Activated CD8-positive, alpha-beta memory T cell treated with anti-CD3 and anti-CD28 coated beads, Interleukin-2, amount 10 ng/mL, durations not matched to agents 7 days and 5 days (primary cell): Measurements from ENCODE around the gene ENTHD1. TPM values are rescaled to one million over a fixed set of nuclear protein-coding genes. Genes with fewer than 3 reads are reported as not detected.
"Not testable (repeated sequence)": the region's sequence is repeated elsewhere in the genome, so short reads cannot be mapped to it uniquely, and the experiment has no call there.

Experiments
- ATAC-seq: fragments of 150-1000 bp; cut with Tn5 transposase; one replicate; pipeline ENCODE4 v1.10.0; 2021; ENCODE audit warnings: moderate library complexity
- CTCF ChIA-PET: fragments of 350-600 bp; sonication (Branson Sonifier 250); formaldehyde crosslinking; loops from one replicate; lab custom pipeline; 2021; ENCODE audit warnings: antibody characterized with exemption; lab: Charles Lee
- DNase-seq: peaks from one replicate; pipeline ENCODE4 v3.0.0-alpha.2; 2020
- H3K27ac Mint-ChIP-seq: one replicate; pipeline ENCODE4 v1.8.0; 2021; ENCODE audit warnings: mild to moderate bottlenecking, mixed read lengths
- H3K27me3 Mint-ChIP-seq: one replicate; pipeline ENCODE4 v1.8.0; 2021; ENCODE audit warnings: mixed read lengths
- H3K36me3 Mint-ChIP-seq: one replicate; pipeline ENCODE4 v1.8.0; 2021; ENCODE audit warnings: mild to moderate bottlenecking, mixed read lengths
- H3K4me1 Mint-ChIP-seq: one replicate; pipeline ENCODE4 v1.8.0; 2021; ENCODE audit warnings: mixed read lengths
- H3K4me3 Mint-ChIP-seq: one replicate; pipeline ENCODE4 v1.8.0; 2021; ENCODE audit warnings: mild to moderate bottlenecking, moderate library complexity, mixed read lengths
- H3K9me3 Mint-ChIP-seq: one replicate; pipeline ENCODE4 v1.8.0; 2022; ENCODE audit warnings: low read depth, mixed read lengths
- total RNA-seq, 2 experiments: library from RNA; stranded (reverse); gene quantifications; one replicate each; pipeline ENCODE4 v1.2.3, GENCODE V29; 2021

Gene ENTHD1
- total RNA-seq, 2 experiments from 2014 or later: 0.21 to 0.41 TPM

DNA sequence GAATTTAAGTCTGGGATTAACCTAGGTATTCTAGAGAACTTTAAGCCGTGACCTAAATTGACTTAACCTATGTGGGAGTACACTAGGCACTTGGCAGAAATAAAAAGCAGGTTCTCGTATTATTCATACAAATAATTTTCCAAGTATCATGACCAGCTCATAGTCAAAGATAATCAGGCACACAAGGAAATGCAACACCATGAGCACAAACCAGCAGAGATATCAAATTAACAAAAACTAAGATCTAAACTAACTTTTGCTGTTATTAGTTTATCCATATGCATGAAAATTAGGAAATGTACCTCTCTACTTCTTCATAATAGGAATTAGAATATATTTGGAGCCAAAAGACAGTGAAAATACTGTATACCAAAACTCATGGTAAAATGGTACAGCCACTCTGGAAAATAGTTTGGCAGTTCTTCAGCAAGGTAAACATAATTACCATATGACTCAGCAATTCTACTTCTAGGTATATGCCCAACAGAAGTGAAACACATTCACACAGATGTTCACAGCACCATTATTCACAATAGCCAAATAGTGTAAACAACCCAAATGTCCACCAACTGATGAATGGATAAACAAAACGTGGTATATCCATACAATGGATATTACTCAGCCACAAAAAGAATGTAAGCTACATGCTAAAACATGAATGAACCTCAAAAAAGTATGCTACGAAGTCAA is 154.1 kb downstream of the ENTHD1 start:
- H3K36me3 Mint-ChIP-seq: peaks cover 8% of the 10 kb centered on the region
- H3K4me1 Mint-ChIP-seq: peaks cover 8% of the 10 kb centered on the region
- peaks cover 26% of the 10 kb centered on the region for H3K27me3 Mint-ChIP-seq
- DNase-seq (no peak), ATAC-seq (no peak)
- no peak overlapping the region for H3K27ac Mint-ChIP-seq
- H3K4me3 Mint-ChIP-seq: no peak overlapping the region
- H3K9me3 Mint-ChIP-seq: peaks cover 4% of the 10 kb centered on the region
- CTCF ChIA-PET: interaction anchor here (0.6 kb wide), 1 partner anchor 131 kb away, joined by 4 read pairs; no protein-coding TSS in a partner anchor

DNA sequence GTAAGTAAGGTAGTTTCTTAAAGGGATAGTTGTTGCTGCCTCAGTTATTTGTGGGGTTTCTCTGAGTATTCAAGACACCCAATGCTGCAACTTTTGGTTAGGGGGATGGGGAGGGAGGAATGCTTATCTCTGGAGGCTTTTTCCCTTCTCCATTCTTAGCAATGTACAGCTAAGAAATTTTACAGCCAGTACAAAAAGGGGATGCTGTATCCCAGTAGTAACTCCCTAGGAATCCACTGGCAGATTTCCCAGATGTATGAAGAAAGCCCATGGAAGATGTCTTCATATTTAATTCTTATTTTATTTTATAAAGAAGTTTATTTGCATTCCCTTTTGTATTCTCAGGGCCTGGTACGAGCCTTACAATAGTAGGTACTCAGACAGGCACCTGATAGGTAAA is 154.8 kb downstream of the ENTHD1 start:
- DNase-seq (no peak), ATAC-seq (no peak)
- peaks cover 27% of the 10 kb centered on the region for H3K27me3 Mint-ChIP-seq
- no peak overlapping the region for H3K27ac Mint-ChIP-seq
- peaks cover 3% of the 10 kb centered on the region for H3K4me1 Mint-ChIP-seq
- H3K9me3 Mint-ChIP-seq: peaks cover 4% of the 10 kb centered on the region
- CTCF ChIA-PET: no interaction called here
- H3K36me3 Mint-ChIP-seq: peaks cover 8% of the 10 kb centered on the region
- H3K4me3 Mint-ChIP-seq: no peak overlapping the region

GRCh38 chr22:39735776-39736175 is 157.8 kb downstream of the ENTHD1 start:
- H3K4me3 Mint-ChIP-seq: no peak overlapping the region
- peaks cover 2% of the 10 kb centered on the region for H3K9me3 Mint-ChIP-seq
- CTCF ChIA-PET: interaction anchor here (0.9 to 1.0 kb wide), 2 partner anchors 198 to 289 kb away, joined by 3 read pairs; no protein-coding TSS in a partner anchor
- ATAC-seq (no peak), DNase-seq (no peak)
- H3K36me3 Mint-ChIP-seq: peaks cover 7% of the 10 kb centered on the region
- H3K27me3 Mint-ChIP-seq: peaks cover 27% of the 10 kb centered on the region
- peaks cover 1% of the 10 kb centered on the region for H3K4me1 Mint-ChIP-seq
- H3K27ac Mint-ChIP-seq: no peak overlapping the region

DNA sequence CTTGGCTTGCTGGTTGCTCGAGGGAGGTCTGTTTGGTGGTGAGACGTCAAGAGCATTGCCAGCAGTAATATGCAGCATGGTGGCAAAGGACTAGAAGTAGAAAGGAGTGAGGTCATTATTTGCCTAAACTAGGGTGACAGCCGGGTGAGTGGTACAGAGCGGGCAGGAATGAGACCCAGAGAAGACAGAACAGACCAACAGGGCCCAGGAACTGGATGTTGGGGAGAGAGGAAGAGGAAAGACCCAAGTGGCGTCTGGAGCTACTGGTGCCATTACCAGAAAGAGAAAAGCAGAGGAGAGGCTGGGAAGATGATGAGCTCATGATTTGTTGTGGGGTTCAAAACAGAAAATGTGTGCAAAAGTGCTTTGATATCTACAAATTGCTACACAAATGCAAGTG is 158.7 kb downstream of the ENTHD1 start:
- peaks cover 1% of the 10 kb centered on the region for H3K4me1 Mint-ChIP-seq
- no peak overlapping the region for H3K4me3 Mint-ChIP-seq

GRCh38 chr22:39734046-39734445 is 159.5 kb downstream of the ENTHD1 start:
- ATAC-seq, H3K9me3 Mint-ChIP-seq: not testable (repeated sequence)
- H3K27me3 Mint-ChIP-seq: peaks cover 27% of the 10 kb centered on the region

More for the DNA sequence above, 158.7 kb downstream of the ENTHD1 start:
- Mint-ChIP-seq H3K27me3 (peaks cover 27% of the 10 kb centered on the region), H3K27ac (no peak overlapping the region), H3K36me3 (peaks cover 6% of the 10 kb centered on the region), H3K9me3 (peaks cover 2% of the 10 kb centered on the region)
- DNase-seq: no peak
- CTCF ChIA-PET: no interaction called here
- no peak for ATAC-seq

GRCh38 chr22:39733191-39733590 is 160.4 kb downstream of the ENTHD1 start:
- Mint-ChIP-seq H3K9me3 (no peaks in the 10 kb centered on the region), H3K4me1 (no peaks in the 10 kb centered on the region), H3K27me3 (peaks cover 27% of the 10 kb centered on the region), H3K36me3 (no peaks in the 10 kb centered on the region), H3K27ac (no peak overlapping the region), H3K4me3 (no peak overlapping the region)
- CTCF ChIA-PET: interaction anchor here (0.7 kb wide), 1 partner anchor 13 kb away, joined by 3 read pairs; no protein-coding TSS in a partner anchor
- no peak for ATAC-seq
- DNase-seq: no peak

More at GRCh38 chr22:39734046-39734445, 159.5 kb downstream of the ENTHD1 start:
- H3K27ac Mint-ChIP-seq, CTCF ChIA-PET, DNase-seq, H3K36me3 Mint-ChIP-seq, H3K4me1 Mint-ChIP-seq, H3K4me3 Mint-ChIP-seq: not testable (repeated sequence)

- no peak overlapping the region for H3K4me3 Mint-ChIP-seq
- DNase-seq (peak; percentile 28), ATAC-seq (no peak)
- H3K36me3 Mint-ChIP-seq: no peaks in the 10 kb centered on the region
- no peak overlapping the region for H3K27ac Mint-ChIP-seq
- H3K27me3 Mint-ChIP-seq: peaks cover 23% of the 10 kb centered on the region
- H3K4me1 Mint-ChIP-seq: no peaks in the 10 kb centered on the region
- CTCF ChIA-PET: no interaction called here
- H3K9me3 Mint-ChIP-seq: no peaks in the 10 kb centered on the region
These were observed 160.9 kb downstream of the ENTHD1 start for GRCh38 chr22:39732625-39733024.

- Mint-ChIP-seq H3K27me3 (peaks cover 25% of the 10 kb centered on the region), H3K36me3 (no peaks in the 10 kb centered on the region), H3K9me3 (no peaks in the 10 kb centered on the region), H3K27ac (no peak overlapping the region), H3K4me3 (no peak overlapping the region), H3K4me1 (no peaks in the 10 kb centered on the region)
- ATAC-seq (no peak), DNase-seq (peak; percentile 21)
- CTCF ChIA-PET: no interaction called here
These were observed 161.5 kb downstream of the ENTHD1 start for GRCh38 chr22:39731881-39732555.

- ATAC-seq (no peak), DNase-seq (peak; percentile 37)
- no peaks in the 10 kb centered on the region for H3K36me3 Mint-ChIP-seq
- H3K4me3 Mint-ChIP-seq: no peak overlapping the region
- H3K27me3 Mint-ChIP-seq: peaks cover 25% of the 10 kb centered on the region
- no peaks in the 10 kb centered on the region for H3K9me3 Mint-ChIP-seq
- H3K4me1 Mint-ChIP-seq: no peaks in the 10 kb centered on the region
- CTCF ChIA-PET: no interaction called here
- H3K27ac Mint-ChIP-seq: no peak overlapping the region
These were observed 162.1 kb downstream of the ENTHD1 start for GRCh38 chr22:39731481-39731880.

GRCh38 chr22:39729141-39729934 is 164.2 kb downstream of the ENTHD1 start:
- Mint-ChIP-seq H3K27ac (no peak overlapping the region), H3K36me3 (no peaks in the 10 kb centered on the region), H3K27me3 (peaks cover 16% of the 10 kb centered on the region), H3K9me3 (no peaks in the 10 kb centered on the region), H3K4me1 (no peaks in the 10 kb centered on the region), H3K4me3 (no peak overlapping the region)
- peak; percentile 26 for DNase-seq
- CTCF ChIA-PET: no interaction called here
- no peak for ATAC-seq

DNA sequence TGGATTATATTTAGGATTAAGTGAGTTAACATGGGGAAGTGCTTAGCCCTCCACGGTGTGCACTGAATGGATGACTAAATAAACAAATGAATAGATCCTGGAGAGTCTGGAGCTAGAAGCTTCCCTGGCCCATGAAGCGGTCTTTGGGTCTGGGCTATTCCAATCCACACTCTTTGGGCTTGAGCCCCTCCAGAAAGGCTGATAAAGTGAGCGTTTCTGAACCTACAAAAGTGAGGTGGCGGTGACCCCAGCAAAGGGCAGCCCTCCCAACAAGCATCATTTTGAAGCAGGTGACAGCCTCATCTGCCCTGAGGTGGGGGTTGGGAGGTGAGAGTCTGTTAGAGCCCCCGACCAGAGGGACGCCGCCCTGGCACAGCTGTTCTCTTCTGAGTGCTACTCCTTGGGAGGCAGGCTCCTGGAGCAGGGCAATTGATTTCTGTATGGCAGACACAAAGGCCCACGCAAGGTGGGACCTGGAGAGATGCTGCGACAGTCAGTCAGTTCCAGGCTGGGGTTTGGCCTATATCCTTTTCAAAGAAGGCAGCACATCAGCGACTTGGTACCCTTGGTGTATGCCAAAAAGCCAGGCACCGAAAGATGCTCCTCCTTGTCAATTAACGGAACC is 165.2 kb downstream of the ENTHD1 start:
- Mint-ChIP-seq H3K4me3 (no peak overlapping the region), H3K27me3 (peaks cover 16% of the 10 kb centered on the region), H3K4me1 (no peaks in the 10 kb centered on the region), H3K9me3 (no peaks in the 10 kb centered on the region), H3K27ac (no peak overlapping the region), H3K36me3 (no peaks in the 10 kb centered on the region)
- no peak for ATAC-seq
- peak; percentile 28 for DNase-seq
- CTCF ChIA-PET: no interaction called here

DNA sequence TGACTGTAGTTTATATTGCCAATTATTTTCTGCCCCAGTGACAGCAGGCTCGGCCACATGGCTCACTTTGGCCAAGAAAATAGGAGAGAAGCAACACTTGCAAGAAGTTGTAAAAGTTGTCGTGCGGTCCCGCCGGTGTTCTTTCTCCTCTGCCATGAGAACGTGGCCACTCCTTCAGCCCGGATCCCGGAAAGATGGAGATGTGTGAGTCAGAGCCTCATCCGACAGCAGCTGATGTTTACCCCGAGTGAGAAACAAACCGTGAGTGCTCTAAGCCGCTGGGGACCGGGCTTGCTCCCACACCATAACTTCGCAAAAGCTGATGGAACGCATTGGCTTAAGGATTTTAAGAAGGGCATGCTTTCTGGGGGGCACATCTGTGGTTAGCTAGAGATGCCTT is 166.0 kb downstream of the ENTHD1 start:
- Mint-ChIP-seq H3K27ac (no peak overlapping the region), H3K4me3 (no peak overlapping the region), H3K9me3 (no peaks in the 10 kb centered on the region), H3K4me1 (peaks cover 3% of the 10 kb centered on the region), H3K27me3 (peaks cover 16% of the 10 kb centered on the region), H3K36me3 (peaks cover 1% of the 10 kb centered on the region)
- DNase-seq: peak; percentile 36
- ATAC-seq: no peak
- CTCF ChIA-PET: no interaction called here
